Erythroblast (primary cell): ENCODE measurements around the gene UBE2Q1.

Experiments used
- GATA1 ChIP-seq: IDR thresholded peaks from 2 replicates; pipeline ENCODE4 v1.6.1; 2011; ENCODE audit warnings: low read depth, mild to moderate bottlenecking, control low read depth, low read length, moderate library complexity
- POLR2A ChIP-seq: IDR thresholded peaks from 2 replicates; pipeline ENCODE4 v1.6.1; 2011; ENCODE audit warnings: mild to moderate bottlenecking, low read length

- no peak for TF ChIP-seq POLR2A
- no peak for TF ChIP-seq GATA1
Measured at GRCh38 chr1:154577346-154578057, 19.0 kb upstream of the UBE2Q1 start.
